HG02678 (cell line): Measurements from ENCODE around the gene KNDC1.

Source experiments
- ATAC-seq: cut with Tn5 transposase; IDR thresholded peaks from one replicate; pipeline ENCODE4 v1.9.1; 2021; ENCODE audit warnings: mild to moderate bottlenecking, moderate library complexity; ENCODE audit not compliant: unreplicated experiment

The KNDC1 gene

DNA sequence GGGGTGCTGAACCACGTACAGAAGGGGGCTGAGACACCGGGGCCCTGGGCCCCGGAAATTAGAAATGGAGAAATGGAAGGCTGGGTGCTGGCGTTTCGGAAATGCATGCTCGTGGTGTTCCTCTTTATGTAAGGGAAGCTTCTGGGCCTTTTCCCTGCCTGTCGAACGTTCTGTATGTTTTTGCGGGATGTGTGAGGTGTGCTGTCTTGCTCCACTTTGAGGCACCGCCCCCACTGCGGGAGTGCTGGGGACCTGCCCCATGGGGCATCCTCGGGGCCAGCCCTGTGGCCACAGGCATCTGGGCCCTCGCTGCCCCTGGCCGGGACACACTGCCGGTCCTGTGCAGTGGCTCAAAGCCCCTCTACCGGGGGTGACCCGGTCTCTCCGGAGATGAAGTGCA, 75.9 kb downstream of the KNDC1 start:
- ATAC-seq = no peak

DNA sequence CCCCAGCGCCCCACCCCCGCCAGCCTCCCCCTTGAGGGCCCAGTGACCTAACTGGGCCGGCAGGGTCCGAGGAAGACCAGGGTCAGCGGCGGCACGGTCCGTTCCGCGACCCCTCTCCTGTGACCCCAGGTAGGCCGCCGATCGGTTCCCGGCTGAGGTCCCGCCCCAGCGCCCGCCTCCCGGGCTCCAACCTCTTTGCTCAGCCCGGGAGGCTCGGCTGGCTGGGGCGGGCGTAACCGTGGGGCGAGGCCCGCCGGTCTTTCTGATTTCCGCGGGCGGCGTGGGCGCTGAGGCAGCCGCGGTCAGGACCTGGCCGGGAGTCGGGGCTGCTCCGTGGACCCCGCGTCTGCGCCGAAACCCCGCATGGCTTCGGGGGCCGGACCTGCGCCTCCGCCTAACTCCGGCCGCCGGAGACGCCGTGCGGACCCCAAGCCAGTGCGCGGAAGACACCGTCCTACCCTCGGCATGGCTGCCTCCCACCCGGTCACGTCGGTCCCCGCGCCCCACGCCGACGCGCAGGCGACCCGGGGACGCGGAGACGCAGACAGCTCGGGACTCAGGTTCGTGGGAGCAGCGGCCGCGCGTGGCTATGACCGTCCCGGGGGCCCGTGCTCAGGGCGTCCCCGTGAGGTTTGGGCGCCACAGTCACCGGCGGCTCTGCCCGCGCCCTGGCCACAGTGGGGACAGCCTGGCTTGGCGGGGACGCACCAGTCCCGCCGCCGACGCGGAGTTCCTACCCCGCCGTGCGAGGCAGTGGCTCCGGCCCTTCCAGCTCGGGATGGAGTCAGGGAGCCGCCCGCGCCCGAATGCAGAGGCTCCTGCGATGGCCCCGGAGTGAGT, 76.6 kb downstream of the KNDC1 start:
- no peak for ATAC-seq

DNA sequence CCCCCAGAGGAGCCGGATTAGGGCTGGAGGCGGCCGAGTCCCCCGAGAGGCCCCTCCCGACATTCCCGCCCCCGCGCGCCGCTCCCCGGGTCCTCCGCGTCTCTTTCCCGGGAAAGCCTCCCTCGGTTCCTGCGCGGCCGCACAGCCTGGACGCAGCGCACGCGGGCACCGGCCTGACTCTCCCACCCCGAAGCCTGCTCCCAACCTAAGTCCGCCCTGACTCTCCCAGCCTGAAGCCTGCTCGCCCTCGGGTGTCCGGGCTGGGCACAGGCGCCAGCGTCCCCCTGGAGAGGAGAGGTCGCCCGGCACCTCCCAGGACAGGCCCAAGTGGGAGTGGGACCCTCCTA, 77.2 kb downstream of the KNDC1 start:
- no peak for ATAC-seq

DNA sequence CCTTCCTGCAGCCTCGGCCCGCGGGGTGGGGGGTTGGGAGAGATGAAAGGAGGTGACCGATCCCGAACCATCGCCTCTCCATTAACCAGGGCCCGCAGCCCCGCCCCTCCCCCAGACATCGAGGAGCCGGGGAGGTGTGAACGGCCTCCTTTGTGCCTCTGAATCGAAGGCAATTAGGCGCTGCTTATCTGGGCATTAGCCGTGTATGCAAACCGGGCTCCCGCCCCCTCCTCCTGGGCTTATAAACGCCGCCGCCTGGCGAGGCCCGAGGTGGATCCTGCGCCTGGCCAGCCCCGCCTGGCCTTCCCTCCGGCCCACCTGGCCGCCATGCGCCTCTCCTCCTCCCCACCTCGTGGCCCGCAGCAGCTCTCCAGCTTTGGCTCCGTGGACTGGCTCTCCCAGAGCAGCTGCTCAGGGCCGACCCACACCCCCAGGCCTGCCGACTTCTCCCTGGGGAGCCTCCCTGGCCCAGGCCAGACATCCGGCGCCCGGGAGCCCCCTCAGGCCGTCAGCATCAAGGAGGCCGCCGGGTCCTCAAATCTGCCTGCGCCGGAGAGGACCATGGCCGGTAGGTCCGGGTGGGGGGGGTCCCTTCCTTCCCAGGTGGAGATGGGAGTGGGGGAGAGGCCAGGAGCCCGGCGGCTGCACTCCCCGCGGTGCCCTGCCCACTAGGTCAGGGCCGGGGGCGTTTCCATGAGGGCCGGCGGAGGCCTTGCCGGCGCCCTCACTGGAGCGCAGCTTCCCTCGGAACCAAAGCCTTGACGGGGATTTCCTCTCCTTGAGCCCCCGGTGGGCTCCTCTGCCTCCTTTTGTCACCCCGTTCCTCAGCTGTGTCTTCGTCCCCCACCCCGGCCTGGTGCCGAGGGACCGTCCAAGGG, 77.8 kb downstream of the KNDC1 start, which contains the start of gene VENTX:
Gene VENTX, plus strand, starts transcription at position 268 of the 878 bp plus-strand sequence. Its CDS starts 60 bp downstream, at position 328.
- ATAC-seq = no peak

DNA sequence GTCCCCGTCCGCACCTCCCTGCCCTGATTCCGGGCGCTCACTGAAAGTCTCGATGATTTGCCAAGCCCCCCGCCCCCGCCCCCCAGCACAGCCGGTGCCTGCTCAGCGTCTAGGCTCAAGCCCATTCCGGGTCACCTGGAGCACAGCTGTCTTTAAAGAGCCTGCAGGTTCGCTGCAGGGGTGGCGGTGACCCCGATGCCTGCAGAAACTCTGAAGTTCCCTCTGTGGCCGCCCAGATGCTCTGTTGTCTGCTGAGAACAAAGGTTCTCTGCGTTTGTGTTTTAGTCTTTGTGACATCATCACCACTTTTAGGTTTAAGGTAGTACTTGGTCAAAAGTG, 78.4 kb downstream of the KNDC1 start:
- no peak for ATAC-seq

DNA sequence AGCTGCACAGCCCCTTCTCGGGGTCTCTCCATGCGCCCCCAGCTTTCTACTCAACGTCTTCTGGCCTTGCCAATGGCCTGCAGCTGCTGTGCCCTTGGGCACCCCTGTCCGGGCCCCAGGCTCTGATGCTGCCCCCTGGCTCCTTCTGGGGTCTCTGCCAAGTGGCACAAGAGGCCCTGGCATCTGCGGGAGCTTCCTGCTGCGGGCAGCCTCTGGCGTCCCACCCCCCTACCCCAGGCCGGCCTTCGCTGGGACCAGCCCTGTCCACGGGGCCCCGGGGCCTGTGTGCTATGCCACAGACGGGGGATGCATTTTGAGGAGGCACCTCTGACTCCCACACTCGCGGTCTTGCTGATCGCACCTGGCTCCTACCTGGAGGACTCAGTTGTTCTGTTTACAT, 80.0 kb downstream of the KNDC1 start:
- no peak for ATAC-seq

DNA sequence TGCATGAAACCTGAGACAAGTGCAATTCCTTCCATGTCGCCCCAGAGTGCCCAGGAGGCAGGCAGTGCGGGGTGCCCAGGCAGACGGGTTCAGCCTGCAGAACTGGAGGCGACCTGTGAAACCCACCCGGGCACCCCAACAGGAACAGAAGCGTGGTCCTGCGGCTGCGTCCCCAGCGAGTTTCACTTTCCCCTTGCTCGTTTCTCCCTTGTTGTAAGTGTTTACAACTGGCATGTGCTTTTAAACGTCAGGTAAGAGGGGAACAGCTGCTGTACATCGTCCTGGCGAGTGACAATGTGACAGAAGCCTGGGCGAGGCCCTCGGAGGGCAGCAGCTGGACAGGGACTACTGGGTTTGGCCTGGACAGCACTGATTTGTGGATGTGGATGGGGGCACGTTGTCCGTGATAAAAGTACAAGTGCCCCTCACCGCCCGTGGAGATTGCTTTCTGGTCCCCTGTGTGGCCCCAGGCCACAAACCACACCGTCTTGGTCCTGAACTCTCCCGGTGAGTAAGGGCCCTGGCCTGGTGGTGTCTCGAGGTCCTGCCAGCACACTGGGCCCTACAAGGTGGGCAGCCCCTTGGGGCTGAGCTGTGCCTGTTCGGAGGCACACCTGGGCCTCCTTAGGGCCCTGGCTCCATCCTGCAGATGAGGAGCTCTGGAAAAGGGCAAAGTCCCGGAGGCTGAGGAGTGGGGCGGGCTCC, 81.6 kb downstream of the KNDC1 start:
- peak; percentile 73 for ATAC-seq

DNA sequence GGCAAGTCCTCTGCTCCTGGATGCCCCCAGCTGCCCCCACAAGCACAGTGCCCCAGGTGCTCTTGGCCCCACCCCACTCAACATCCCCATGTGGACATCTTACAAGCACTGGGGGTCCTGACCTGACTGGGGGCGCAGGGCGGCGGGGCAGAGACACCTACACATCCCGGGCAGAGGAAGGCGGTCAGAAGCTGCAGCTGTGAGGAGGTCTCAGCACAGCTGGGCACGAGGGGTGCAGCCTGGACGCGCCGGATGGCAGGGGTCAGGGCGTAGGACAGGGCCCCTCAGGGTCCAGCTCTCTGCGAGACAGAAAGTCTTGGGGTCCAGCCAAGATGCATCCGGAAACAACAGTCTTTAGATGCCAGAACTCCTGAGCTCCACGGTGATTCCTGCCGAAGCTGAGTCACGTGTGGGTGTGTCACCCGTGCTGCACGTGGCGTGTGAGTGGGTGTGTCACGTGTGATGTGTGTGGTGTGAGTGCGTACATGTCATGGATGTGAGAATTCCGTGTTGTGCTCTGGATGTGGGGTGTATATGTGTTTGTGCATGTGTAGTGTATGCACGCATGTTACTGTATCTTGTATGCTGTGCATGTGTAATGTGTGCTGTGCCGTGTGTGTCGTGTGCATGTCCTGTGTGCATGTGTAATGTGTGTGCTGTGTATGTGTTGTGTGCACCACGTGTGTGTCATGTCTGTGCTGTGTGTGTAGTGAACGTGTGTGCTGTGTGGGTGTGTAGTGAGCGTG, 82.8 kb downstream of the KNDC1 start:
- ATAC-seq = no peak

DNA sequence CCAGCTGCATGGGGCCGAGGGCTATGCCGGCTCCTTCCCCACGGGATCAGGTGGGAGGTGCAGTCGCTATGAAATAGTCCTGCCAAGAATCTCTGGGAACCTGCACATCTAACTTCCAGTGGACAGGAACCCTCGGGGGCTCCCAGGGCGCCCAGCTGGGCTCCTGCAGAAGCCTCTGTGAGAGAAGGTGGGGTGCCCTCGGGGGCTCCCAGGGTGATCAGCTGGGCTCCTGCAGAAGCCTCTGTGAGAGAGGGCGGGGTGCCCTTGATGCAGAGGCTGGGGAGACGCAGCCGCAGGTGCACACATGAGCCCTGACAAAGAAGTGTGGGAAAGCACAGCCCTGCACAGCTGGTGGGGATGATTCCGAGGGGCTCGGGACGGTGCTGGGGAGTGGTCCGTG, 83.6 kb downstream of the KNDC1 start:
- no peak for ATAC-seq

DNA sequence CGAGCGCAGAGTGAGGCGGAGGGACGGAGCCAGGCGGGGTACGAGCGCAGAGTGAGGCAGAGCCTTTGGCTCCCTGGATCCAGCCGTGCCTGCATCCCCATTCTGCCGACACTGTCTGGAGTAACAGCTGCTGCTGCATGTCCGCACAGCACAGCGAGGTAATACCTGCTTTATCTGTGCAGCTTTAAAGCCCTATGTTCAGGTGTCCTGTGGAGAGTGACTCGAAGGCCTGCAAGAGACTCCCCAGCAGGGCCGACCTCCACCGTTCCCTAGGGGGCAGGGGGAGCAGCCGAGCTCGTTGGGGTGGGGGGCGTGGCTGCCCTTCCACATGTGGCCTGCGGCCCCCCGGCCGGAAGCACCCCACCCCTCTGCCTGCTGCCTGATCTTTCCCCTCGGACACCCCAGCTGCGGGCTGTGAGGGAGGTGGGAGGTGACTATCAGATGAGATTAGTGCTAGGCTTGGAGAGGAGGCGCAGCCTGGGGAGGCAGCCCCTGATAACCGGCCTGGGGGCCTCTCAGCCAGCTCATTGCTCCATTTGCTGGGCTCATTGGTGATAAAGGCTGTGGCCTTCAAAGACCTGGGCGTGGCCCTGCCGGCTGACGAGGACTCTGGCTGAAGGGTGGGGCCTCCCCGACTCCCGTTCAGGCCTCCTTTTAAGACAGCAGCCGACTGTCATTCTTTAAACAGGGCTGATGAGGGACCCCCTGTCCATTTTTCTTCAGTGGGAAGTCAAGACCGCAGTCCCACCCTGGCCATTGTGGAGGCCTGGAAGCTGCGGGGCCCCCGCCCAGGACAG, 85.6 kb downstream of the KNDC1 start:
- no peak for ATAC-seq

DNA sequence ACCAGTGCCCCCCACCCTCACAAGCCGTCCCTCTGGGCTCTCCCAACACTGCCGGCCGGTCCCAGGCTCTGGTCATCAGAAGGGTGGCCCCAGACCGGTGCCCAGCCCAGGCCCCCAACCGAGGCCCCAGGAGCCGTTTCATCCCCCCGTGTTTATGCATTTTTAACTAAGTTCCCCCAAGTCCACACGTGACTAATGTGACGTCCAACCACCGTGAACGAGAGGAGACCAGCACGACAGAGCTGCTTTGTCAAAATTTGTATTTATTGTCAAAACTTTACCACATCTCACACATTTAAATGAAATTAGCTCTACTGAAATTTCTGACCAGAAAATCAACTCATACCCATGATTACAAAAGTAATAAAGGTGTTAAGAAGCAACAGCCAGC, 86.2 kb downstream of the KNDC1 start:
- no peak for ATAC-seq

DNA sequence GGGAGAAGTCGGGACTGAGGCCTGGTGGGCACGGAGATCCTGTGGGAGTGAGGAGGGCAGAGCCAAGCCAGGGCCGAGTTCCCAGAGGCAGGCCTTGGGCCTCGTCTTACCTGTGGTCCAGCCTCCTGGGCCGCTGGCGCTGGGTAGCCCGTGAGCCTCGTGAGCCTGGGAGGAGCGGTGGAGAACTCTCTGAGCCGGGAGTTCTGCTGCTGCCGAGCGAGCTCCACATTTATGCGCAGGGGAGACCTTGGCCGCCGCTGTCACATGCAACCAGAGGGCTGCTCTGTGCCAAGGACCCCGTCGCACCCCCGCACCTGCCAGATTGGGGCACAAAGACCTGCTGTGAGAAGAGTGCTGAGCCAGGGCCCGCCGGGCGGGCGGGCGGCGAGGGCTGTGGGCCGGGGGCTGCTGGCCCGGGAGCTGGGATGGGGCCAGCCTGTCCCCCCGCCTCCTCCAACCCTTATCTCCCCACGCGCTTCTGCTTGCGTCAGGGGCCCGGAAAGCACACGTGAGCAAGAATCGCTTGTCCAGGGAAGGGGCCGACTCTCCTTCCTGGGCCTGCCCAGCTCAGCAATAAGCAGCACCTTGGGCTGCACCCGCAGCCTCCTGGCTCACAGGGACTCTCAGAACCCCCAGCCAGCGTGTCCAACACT, 87.8 kb downstream of the KNDC1 start:
- ATAC-seq = no peak

DNA sequence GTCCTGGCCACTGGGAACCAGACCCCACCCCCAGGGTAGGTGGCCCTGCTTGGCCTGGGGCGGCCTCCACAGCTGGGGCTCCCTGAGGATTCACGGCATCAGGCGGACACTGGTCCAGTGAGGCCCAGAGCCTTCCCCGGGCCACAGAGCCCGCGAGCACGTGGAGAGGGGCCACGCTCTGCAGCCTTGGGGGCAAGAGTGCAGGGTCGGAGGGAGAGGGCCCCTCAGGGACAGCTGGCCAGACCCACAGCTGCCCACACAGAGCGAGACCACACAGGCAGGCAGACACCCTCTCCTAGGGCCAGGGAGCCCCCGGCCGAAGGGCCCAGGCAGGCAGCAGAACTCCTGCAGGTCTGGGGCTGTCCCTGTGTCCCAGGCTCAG, 88.3 kb downstream of the KNDC1 start:
- no peak for ATAC-seq

DNA sequence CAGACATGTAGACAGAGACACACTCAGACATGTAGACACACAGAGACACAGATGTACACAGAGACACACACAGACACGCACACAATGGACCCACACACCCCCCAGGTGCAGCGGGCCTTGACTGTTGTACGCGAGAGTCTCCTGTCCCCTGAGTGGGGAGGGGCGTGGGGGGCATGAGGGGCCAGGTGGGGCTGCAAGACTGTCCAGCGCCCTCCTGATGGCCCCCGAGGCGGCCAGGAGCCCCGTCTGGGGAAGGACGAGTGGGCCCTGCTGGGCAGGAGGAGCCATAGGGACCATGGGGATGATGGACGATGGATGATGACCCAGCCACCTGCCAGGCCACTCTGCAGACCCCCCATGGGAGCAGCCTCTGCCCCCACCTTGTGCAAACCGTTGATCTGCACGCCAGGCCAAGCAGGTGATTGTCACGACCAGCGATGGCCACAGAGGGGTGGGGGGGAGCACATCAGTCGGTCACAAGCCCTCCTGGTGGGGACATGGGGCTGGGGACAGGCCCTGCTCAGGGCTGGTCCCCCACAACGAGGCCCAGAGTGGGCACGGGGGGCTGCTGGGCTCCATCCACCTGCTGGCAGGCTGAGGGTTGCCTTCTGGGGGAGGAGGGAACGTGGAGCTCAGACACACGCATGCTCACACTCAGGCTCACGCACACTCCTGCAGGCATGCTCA, 89.2 kb downstream of the KNDC1 start:
- no peak for ATAC-seq

DNA sequence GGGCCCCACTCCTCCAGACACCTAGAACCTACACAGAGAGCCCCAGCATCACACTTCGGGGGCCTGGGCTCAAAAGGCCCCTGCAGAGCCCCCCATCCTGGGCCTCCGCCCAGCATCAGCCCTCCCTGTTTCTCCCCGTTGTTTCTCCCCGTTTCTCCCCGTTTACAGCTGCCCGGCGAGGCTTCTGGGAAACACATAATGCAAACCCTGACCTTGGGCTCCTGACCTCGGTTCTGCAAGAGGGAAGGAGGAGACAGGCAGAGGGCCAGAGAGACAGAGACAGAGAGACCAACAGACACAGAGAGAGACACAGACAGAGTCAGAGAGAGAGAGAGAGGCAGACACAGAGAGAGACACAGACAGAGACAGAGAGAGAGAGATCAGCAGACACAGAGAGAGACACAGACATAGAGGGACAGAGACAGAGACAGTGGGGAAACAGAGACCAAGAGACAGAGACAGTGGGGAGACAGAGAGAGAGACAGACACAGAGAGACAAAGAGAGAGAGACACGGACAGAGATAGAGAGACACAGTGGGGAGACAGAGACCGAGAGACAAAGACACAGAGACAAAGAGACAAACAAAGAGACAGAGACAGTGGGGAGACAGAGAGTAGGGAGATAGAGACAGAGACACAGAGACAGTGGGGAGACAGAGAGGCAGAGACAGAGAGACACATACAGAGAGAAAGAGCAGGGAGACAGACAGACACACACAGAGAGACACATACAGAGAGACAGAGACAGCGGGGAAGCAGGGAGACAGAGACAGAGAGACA, 90.1 kb downstream of the KNDC1 start:
- no peak for ATAC-seq

DNA sequence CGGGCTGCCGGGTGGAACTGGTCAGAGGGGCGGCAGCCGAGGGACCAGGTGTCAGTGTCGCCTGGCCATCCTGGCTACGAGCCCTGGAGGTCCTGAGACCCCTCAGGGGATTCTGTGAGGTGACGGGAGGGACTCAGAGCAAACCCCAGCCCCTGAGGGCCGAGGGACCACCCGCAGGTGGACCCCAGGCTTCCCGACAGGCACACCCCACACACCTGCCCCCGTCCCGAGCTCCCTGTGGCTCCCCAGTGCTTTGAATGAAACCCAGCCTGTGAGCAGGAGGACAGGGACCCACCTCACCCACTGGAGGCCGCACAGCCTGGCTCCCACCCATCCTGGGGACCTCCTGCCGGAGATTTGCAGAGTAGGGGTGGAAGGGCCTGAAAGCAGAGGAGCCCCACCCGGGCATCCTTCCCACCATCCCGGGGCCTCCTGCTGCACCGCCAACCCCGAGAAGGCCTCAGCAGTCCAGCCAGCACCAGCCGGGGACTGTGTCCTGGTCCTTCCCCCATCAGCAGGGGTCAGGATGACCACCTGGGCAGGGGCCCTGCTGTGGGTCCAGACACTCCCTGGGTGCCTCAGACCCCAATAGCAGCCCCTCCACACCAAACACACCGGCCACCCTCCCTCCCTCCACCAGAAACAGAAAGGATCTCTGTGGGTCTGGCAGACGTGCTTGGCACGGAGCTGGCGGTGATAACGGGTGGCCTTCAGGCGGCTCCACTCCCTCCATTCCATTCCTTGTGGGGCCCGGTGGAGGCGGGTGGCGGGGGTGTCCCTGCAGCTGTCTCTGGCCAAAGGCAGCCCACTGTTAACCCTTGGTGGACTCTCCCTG, 91.6 kb downstream of the KNDC1 start:
- ATAC-seq = no peak

DNA sequence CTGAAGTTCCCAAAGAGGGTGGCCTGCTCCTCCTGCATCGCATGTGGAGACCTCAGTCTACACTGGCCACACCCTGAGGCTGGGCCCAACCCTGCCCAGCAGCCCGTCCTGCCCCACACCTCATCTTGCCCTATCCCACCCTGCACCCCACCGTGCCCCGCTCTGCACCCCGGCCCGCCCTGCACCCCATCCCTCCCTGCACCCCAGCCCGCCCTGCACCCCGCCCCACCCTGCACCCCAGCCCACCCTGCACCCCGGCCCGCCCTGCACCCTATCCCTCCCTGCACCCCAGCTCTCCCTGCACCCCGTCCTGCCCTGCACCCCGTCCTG, 92.2 kb downstream of the KNDC1 start:
- ATAC-seq = no peak
